Hepatic stellate cell (primary cell): Measurements from ENCODE around the gene SLC37A1.
A peak's percentile ranks its signal among the peaks of the same experiment; 100 is the strongest.

Source experiments
- DNase-seq: peaks from one replicate; pipeline ENCODE4 v3.0.0; 2011; ENCODE audit warnings: low spot score

The SLC37A1 gene

DNA sequence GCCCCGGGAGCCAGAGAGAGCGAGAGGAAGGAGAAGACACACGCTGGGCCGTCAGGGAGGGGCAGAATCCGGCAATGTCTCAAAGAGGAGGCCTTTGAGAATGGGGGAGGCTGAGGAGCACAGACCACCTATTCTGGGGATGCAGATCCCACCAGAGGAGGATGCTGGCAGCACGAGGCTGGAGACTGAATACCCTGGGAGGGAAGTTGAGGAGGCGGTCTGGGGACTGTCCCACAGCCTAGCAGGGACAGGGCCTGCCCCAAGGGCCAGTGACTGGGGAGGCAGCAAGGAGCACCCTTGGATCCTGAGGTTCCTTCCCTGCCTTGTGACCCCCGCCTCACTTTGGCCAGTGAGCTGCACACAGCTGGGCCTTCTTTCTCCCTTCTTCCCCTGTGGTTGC lies 49.2 kb downstream of the SLC37A1 start:
- DNase-seq: no peak

GRCh38 chr21:42563261-42563660 lies 49.6 kb downstream of the SLC37A1 start:
- DNase-seq: no peak

GRCh38 chr21:42563686-42564085 lies 50.0 kb downstream of the SLC37A1 start:
- no peak for DNase-seq

- DNase-seq: no peak
Observed at GRCh38 chr21:42564561-42564971, 50.9 kb downstream of the SLC37A1 start.

- no peak for DNase-seq
Observed at GRCh38 chr21:42565206-42565810, 51.7 kb downstream of the SLC37A1 start.

- DNase-seq: no peak
Observed at GRCh38 chr21:42565886-42566523, 52.4 kb downstream of the SLC37A1 start.

DNA sequence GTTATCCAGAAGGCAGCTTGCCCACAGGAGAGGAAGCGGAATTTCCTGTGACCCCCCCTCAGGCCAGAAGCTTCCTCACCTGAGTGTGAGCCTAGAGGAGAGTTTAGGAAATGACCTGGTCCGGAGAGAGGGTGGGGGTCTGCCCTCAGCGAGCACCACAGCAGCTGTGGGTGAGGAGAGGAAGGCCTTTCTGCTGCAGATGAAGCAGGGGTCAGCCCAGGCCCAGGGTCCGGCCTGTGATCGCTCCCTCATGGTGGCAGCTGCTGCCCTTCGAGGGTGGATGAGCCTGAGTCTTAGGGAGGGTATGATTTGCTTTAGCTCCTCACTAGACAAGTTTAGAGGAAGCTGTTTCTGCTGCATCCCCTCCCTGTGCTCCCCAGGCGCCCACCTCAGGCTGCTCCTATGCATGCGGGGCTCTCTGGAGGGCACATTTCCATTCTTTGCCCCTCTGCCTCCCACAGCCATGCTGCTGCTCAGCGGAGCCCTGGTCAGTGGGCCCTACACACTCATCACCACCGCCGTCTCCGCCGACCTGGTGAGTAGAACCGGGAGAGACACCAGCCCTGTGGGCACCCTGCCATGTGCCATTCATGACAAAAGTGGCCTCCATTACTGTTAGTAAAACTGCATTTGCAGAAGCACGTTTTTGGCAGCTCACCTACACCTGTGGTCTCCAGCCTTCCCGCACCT lies 53.0 kb downstream of the SLC37A1 start:
- DNase-seq: no peak

- DNase-seq: no peak
Observed at GRCh38 chr21:42567214-42567555, 53.5 kb downstream of the SLC37A1 start.

GRCh38 chr21:42567861-42568260 lies 54.2 kb downstream of the SLC37A1 start:
- no peak for DNase-seq

- no peak for DNase-seq
Observed at GRCh38 chr21:42568376-42568775, 54.7 kb downstream of the SLC37A1 start.

- DNase-seq: no peak
Observed at GRCh38 chr21:42568866-42569731, 55.4 kb downstream of the SLC37A1 start.

- DNase-seq: no peak
Observed at GRCh38 chr21:42569732-42570301, 56.2 kb downstream of the SLC37A1 start.

GRCh38 chr21:42570362-42570761 lies 56.7 kb downstream of the SLC37A1 start:
- no peak for DNase-seq

DNA sequence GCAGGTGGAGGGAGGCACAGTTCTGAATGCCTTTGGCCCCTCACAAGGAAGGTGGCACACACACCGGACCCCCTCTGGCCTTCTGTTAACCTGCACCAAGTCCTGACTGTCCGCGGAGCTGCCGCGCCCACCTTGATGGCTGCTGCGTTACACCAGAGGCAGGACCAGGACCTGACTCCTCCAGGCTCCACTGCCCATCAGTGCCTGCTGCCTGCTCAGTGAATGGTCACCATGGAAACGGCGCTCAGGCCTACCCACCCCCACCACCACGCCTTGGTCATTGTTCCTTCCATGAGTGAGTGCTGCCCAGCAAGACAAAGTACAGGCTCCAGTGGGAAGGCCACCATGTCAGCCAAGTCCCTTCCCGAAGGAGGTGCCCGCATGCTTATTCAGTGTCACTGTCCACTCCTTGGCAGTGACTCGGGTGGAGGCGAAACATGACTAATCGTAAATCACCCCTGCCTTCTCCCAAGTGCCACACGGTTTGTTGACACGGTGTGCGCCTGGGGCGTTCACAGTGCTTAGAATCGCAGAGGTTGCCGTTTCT lies 57.3 kb downstream of the SLC37A1 start:
- DNase-seq: no peak

DNA sequence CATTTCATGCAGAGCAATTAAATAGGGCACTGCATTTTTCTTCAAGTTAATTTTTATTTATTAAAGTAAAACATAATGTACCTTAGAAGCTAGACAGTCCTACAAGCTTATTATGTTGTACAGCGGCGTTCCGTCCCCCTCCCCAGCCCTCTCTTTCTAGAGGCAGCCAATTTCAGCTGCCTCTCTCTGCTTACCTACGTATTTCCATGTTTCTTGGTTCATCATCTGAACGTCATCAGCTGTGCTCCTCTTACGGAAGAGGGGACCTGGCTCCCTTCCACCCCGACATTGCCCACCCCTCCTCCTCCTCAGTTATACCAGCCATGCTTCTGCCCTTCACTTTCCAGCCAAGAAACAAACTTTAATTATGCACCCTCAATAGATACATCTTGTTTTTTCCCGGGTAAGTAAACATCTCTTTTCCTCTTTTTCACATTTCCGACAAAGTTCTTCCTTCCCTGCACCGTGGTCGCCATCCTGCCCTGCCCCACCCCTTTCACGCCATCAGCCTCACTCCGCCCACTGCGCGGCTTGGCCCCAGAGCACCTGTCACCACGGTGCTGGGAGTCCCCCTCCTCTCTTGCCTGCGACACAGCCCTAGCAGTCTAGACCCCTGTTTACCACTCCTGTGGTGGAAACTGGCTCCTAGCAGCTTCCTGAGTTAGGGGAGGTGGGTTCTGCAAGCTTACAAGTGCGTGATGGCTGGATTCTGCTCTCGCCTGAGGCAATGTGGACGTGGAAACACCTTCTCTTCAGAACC lies 57.9 kb downstream of the SLC37A1 start:
- DNase-seq: no peak

DNA sequence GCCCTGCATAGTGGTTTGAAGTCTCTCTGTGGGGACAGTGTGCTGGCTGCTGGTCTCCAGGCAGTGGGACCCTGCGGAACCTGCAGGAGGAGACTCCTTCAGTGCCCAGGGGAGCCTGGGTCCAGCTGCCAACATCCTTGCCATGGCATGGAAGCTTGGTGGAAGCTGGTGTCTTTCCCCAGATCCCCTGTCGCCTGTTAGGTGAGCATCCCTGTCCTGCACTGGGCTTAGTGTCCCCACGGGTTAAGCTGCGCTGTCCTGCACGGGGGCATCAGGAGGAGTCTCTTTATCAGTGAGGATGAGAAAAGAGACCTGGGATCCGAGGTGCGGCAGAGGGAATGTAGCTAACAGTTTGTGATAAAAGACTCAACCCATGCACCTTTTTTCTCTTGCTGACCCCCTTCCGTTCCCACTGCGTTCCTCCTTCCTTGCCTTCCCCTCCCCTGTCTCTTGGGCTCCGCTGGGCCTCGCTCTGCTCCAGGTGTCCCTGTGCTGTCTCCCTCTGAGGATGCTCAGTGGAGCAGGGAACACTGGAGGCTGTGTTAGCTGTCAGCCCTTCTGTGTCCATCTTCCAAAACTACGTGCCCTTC lies 59.3 kb downstream of the SLC37A1 start:
- no peak for DNase-seq

DNA sequence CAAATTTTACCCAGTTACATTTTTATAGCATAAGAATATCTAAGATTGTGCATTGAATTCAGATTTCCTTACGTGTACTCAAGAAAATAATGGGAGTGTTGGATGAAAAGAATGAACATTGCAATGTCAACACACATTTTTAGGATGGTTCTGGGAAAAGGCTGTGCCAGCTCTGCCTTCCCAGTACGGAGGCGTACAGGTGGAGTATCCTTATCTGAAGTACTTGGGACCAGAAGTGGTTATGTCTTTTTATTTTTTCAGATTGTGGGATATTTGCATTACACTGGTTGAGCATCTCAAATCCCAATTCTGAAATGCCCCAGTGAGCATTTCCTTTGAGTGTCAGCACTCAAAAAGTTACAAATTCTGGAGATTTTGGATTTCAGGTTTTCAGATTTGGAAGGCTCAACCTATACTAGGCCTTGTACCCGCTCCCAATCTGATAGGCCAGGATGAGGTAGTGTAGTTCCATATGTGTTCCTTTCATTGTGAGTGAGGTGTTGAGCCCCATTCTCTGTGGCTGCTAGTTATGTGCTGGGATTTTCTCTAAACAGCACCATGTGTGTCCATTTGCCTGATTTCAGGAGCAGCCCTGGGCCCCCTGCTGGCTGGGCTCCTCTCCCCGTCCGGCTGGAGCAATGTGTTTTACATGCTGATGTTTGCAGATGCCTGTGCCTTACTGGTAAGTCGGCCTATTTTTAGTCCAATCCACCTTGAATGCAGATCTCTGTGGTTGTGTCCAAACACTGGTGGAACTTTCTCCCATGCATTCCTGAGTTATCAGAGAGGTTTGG lies 60.8 kb downstream of the SLC37A1 start:
- DNase-seq: peak; percentile 46

GRCh38 chr21:42575111-42575510 lies 61.5 kb downstream of the SLC37A1 start:
- no peak for DNase-seq

DNA sequence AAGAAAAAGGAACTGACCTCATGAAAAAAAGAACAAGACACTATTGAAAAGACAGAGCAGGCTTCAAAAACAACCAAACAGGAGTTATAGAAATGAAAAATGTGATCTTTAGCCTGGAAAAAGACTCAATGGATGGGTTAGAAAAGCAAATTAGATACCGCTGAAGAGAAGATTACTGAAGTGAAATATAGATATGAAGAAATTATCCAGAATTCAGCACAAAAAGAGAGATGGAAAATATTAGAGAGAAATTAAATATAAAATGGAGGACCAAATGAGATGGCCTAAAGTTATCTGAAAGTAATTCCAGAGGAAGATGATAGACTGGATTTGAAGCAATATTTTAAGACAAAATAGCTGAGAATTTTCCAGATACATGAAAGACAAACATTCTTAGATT lies 63.0 kb downstream of the SLC37A1 start:
- no peak for DNase-seq

DNA sequence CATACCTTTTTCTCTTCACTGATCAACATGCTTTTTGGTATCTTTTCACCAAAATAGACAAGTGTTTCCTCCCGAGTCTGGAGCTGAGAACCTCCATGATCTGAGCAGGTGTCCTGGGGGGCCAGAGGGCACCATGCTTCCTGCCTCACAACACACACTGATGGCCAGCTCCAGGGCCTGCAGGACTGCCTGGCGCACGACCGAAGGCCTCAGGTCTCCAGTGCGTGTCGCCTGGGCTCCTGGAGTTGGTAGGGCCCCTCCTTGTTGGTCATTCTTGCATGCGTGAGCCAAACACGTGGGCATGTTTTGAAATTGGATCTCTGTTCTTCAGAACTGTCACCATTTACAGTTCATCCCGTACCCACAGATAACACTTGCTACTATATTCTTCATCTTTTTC lies 64.4 kb downstream of the SLC37A1 start:
- no peak for DNase-seq
